ENCODE data around the gene PRPF31.

The PRPF31 gene

GRCh38 chr19:54145541-54146158 lies 30.1 kb downstream of the PRPF31 start:
- peaks cover 13% of the 10 kb centered on the region for H3K4me1 ChIP-seq (ENCODE audit: control insufficient read depth, insufficient read depth, low read length)
- no peak overlapping the region for H3K27ac ChIP-seq (ENCODE audit: low read length)
- no peak overlapping the region for H3K9ac ChIP-seq (ENCODE audit: low read length in 2 of 2)
- no peaks in the 10 kb centered on the region for H3K9me3 ChIP-seq (ENCODE audit: control insufficient read depth in 2 of 2, low read length in 2 of 2)
- no peak overlapping the region for H3K4me3 ChIP-seq (ENCODE audit: low read length in 2 of 2)
- H3K27me3 ChIP-seq (ENCODE audit: control insufficient read depth in 1 of 2, insufficient read depth in 2 of 2, low read length in 2 of 2): no peaks in the 10 kb centered on the region
- peaks cover 68 to 69% of the 10 kb centered on the region in 2 donors for H3K36me3 ChIP-seq (ENCODE audit: control insufficient read depth in 2 of 2, insufficient read depth in 2 of 2, low read length in 2 of 2)

DNA sequence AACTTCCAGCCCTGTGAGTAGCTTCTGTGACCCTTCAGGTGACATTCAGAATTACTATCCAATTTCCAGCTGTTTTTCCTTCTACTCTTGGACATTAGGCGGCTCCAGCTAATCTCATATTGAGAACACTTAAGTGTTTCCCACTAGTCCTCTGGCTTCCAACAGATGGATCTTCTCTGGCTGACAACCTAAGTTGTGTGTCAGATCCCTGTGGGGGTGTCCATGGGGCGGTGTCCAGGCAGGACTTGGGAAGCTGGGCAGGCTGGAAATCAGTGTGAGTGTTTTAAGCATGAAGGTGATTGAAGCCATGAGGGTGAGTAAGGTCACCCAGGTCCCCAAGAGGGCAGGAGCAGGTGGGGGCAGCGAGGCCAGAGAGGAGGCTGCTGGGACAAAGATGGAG lies 32.1 kb downstream of the PRPF31 start:
- peaks cover 73 to 79% of the 10 kb centered on the region in 2 donors for H3K36me3 ChIP-seq (ENCODE audit: control insufficient read depth in 2 of 2, insufficient read depth in 2 of 2, low read length in 2 of 2)
- H3K4me3 ChIP-seq (ENCODE audit: low read length in 2 of 2): no peak overlapping the region

GRCh38 chr19:54148158-54148557 lies 32.6 kb downstream of the PRPF31 start:
- Histone ChIP-seq H3K27ac (ENCODE audit: low read length) (no peak overlapping the region), H3K4me3 (ENCODE audit: low read length in 2 of 2) (no peak overlapping the region), H3K36me3 (ENCODE audit: control insufficient read depth in 2 of 2, insufficient read depth in 2 of 2, low read length in 2 of 2) (peaks cover 73 to 76% of the 10 kb centered on the region in 2 donors), H3K4me1 (ENCODE audit: control insufficient read depth, insufficient read depth, low read length) (peaks cover 10% of the 10 kb centered on the region), H3K9ac (ENCODE audit: low read length in 2 of 2) (no peak overlapping the region), H3K27me3 (ENCODE audit: control insufficient read depth in 1 of 2, insufficient read depth in 2 of 2, low read length in 2 of 2) (no peaks in the 10 kb centered on the region), H3K9me3 (ENCODE audit: control insufficient read depth in 2 of 2, low read length in 2 of 2) (no peaks in the 10 kb centered on the region)

More for the DNA sequence above, 32.1 kb downstream of the PRPF31 start:
- Histone ChIP-seq H3K27ac (ENCODE audit: low read length) (no peak overlapping the region), H3K9me3 (ENCODE audit: control insufficient read depth in 2 of 2, low read length in 2 of 2) (no peaks in the 10 kb centered on the region), H3K4me1 (ENCODE audit: control insufficient read depth, insufficient read depth, low read length) (peaks cover 9% of the 10 kb centered on the region), H3K9ac (ENCODE audit: low read length in 2 of 2) (no peak overlapping the region), H3K27me3 (ENCODE audit: control insufficient read depth in 1 of 2, insufficient read depth in 2 of 2, low read length in 2 of 2) (no peaks in the 10 kb centered on the region)

- Histone ChIP-seq H3K4me3 (ENCODE audit: low read length in 2 of 2) (no peak overlapping the region), H3K36me3 (ENCODE audit: control insufficient read depth in 2 of 2, insufficient read depth in 2 of 2, low read length in 2 of 2) (peaks cover 68 to 76% of the 10 kb centered on the region in 2 donors), H3K27ac (ENCODE audit: low read length) (no peak overlapping the region), H3K9ac (ENCODE audit: low read length in 2 of 2) (no peak overlapping the region), H3K27me3 (ENCODE audit: control insufficient read depth in 1 of 2, insufficient read depth in 2 of 2, low read length in 2 of 2) (no peaks in the 10 kb centered on the region), H3K9me3 (ENCODE audit: control insufficient read depth in 2 of 2, low read length in 2 of 2) (no peaks in the 10 kb centered on the region), H3K4me1 (ENCODE audit: control insufficient read depth, insufficient read depth, low read length) (peaks cover 15% of the 10 kb centered on the region)
These were observed 33.7 kb downstream of the PRPF31 start for GRCh38 chr19:54149021-54149812.

DNA sequence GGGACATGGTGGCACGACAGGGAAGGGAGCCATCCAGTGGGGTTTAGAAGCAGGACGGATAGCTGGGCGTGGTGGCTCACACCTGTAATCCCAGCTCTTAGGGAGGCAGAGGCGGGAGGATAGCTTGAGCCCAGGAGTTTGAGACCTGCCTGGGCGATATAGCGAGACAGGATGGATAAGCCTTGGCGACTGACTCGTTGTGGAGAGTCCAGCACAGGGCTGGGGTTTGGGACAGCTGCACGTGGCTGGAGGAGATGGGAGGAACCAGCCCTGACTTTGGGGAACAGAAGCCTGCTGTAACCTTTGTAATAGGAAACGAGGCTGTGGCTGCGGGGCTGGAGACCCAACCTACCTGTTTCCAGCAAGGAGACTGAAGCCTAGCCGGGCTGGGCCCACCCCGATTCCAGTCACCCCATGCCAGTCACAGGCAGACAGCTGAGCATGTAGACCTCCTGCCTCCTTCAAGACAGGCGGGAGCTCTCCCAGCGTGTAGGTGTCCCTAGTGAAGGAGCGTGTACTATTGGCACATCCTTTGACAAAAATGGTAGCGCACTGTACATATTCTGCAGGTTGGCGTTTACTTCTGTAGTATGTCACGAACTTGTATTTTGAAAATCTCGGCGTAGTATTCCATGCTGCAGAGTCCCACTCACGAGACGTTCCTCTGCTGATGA lies 35.9 kb downstream of the PRPF31 start:
- H3K4me1 ChIP-seq (ENCODE audit: control insufficient read depth, insufficient read depth, low read length): peaks cover 17% of the 10 kb centered on the region
- H3K9ac ChIP-seq (ENCODE audit: low read length in 2 of 2): no peak overlapping the region
- no peaks in the 10 kb centered on the region for H3K27me3 ChIP-seq (ENCODE audit: control insufficient read depth in 1 of 2, insufficient read depth in 2 of 2, low read length in 2 of 2)
- no peaks in the 10 kb centered on the region for H3K9me3 ChIP-seq (ENCODE audit: control insufficient read depth in 2 of 2, low read length in 2 of 2)
- H3K27ac ChIP-seq (ENCODE audit: low read length): no peak overlapping the region
- peaks cover 62 to 64% of the 10 kb centered on the region in 2 donors for H3K36me3 ChIP-seq (ENCODE audit: control insufficient read depth in 2 of 2, insufficient read depth in 2 of 2, low read length in 2 of 2)
- no peak overlapping the region for H3K4me3 ChIP-seq (ENCODE audit: low read length in 2 of 2)

DNA sequence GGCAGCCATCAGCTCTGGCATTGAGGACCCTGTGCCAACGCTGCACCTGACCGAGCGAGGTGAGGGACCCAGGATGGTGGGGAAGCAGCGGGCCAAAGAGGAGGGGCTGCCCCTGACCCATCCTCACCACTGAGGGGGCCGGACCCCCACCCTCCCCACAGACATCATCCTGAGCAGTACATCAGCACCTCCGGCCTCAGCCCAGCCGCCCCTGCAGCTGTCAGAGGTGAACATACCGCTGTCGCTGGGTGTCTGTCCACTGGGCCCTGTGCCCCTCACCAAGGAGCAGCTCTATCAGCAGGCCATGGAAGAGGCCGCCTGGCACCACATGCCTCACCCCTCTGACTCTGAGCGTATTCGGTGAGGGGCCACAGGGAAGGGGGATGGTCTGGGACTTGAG lies 36.7 kb downstream of the PRPF31 start:
- Histone ChIP-seq H3K4me3 (ENCODE audit: low read length in 2 of 2) (no peak overlapping the region), H3K9ac (ENCODE audit: low read length in 2 of 2) (no peak overlapping the region), H3K36me3 (ENCODE audit: control insufficient read depth in 2 of 2, insufficient read depth in 2 of 2, low read length in 2 of 2) (peaks cover 60 to 62% of the 10 kb centered on the region in 2 donors)

DNA sequence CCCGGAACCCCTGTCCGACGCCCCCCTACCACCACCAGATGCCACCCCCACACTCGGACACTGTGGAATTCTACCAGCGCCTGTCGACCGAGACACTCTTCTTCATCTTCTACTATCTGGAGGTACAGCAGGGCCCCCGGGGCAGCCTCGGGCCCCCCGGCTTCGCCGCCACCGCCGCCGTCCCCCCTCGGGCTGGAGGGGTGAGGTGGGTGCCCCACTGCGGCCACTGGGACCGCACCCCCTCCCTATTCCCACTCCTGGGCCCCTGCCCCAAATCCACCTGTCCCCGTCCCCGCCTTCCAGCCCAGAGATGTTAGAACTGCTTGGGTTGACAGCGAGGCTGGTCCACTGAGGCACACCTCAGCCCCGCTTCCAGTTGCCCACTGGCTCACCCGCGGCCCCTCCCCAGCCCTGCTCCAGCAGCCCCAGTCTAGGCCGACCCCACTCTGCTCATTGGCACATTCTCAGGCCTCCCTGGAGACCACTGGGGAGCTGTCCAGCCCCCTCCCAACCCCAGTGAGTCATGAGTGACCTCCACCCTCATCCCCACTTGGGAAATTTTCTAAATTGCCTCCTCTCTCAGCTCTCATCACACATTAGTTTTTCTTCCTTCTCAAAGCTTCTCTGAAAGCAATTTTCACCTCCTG lies 37.4 kb downstream of the PRPF31 start:
- no peaks in the 10 kb centered on the region for H3K27me3 ChIP-seq (ENCODE audit: control insufficient read depth in 1 of 2, insufficient read depth in 2 of 2, low read length in 2 of 2)
- H3K9ac ChIP-seq (ENCODE audit: low read length in 2 of 2): no peak overlapping the region
- H3K9me3 ChIP-seq (ENCODE audit: control insufficient read depth in 2 of 2, low read length in 2 of 2): no peaks in the 10 kb centered on the region
- H3K36me3 ChIP-seq (ENCODE audit: control insufficient read depth in 2 of 2, insufficient read depth in 2 of 2, low read length in 2 of 2): peaks cover 56 to 61% of the 10 kb centered on the region in 2 donors
- H3K4me3 ChIP-seq (ENCODE audit: low read length in 2 of 2): no peak overlapping the region
- peaks cover 11% of the 10 kb centered on the region for H3K4me1 ChIP-seq (ENCODE audit: control insufficient read depth, insufficient read depth, low read length)
- H3K27ac ChIP-seq (ENCODE audit: low read length): peak overlapping the region; percentile 6

More for the DNA sequence above, 36.7 kb downstream of the PRPF31 start:
- Histone ChIP-seq H3K27me3 (ENCODE audit: control insufficient read depth in 1 of 2, insufficient read depth in 2 of 2, low read length in 2 of 2) (no peaks in the 10 kb centered on the region), H3K4me1 (ENCODE audit: control insufficient read depth, insufficient read depth, low read length) (peaks cover 12% of the 10 kb centered on the region), H3K9me3 (ENCODE audit: control insufficient read depth in 2 of 2, low read length in 2 of 2) (no peaks in the 10 kb centered on the region), H3K27ac (ENCODE audit: low read length) (no peak overlapping the region)

GRCh38 chr19:54153731-54154326 lies 38.3 kb downstream of the PRPF31 start:
- no peaks in the 10 kb centered on the region for H3K9me3 ChIP-seq (ENCODE audit: control insufficient read depth in 2 of 2, low read length in 2 of 2)
- H3K9ac ChIP-seq (ENCODE audit: low read length in 2 of 2): no peak overlapping the region
- H3K27ac ChIP-seq (ENCODE audit: low read length): peak overlapping the region; percentile 6
- no peak overlapping the region for H3K4me3 ChIP-seq (ENCODE audit: low read length in 2 of 2)
- peaks cover 17% of the 10 kb centered on the region for H3K4me1 ChIP-seq (ENCODE audit: control insufficient read depth, insufficient read depth, low read length)
- H3K36me3 ChIP-seq (ENCODE audit: control insufficient read depth in 2 of 2, insufficient read depth in 2 of 2, low read length in 2 of 2): peaks cover 55 to 62% of the 10 kb centered on the region in 2 donors
- H3K27me3 ChIP-seq (ENCODE audit: control insufficient read depth in 1 of 2, insufficient read depth in 2 of 2, low read length in 2 of 2): no peaks in the 10 kb centered on the region

DNA sequence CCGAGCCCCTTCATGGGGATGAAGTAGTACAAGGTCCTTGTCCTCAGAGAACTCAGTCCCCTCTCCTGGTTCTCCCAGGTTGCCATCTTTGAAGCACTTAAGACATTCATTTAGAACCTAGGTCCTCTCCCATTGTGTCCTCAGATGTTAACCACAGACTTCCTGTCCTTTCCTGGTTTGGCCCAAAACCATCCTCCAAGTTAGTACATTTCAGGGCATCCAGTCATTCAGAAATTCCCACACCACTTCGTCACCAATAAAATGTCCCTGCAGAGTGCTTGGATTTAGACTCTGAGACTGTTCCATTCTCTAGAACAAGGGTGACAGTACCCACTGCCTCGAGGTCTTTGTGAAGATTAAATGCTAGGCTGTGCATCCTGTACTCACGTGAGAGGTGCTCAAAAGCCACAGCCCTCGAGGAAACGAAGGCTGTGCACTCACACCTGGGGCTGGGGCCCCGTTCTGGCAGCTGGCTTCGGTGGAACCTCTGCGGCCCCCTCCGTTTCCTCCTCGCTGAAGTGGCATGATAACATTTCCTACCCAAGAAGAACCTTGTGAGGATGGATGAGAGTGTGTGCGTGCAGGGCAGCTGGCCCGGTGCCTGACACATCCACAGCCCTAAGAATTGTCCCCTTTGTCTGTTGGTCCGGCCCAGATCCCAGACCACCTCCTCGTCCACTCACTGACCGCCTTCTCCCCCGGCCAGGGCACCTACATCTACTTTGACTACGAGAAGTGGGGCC lies 39.2 kb downstream of the PRPF31 start:
- H3K36me3 ChIP-seq (ENCODE audit: control insufficient read depth in 2 of 2, insufficient read depth in 2 of 2, low read length in 2 of 2): peaks cover 47 to 52% of the 10 kb centered on the region in 2 donors
- H3K27ac ChIP-seq (ENCODE audit: low read length): no peak overlapping the region
- H3K4me1 ChIP-seq (ENCODE audit: control insufficient read depth, insufficient read depth, low read length): peaks cover 22% of the 10 kb centered on the region
- H3K9ac ChIP-seq (ENCODE audit: low read length in 2 of 2): no peak overlapping the region
- H3K9me3 ChIP-seq (ENCODE audit: control insufficient read depth in 2 of 2, low read length in 2 of 2): no peaks in the 10 kb centered on the region
- no peak overlapping the region for H3K4me3 ChIP-seq (ENCODE audit: low read length in 2 of 2)
- no peaks in the 10 kb centered on the region for H3K27me3 ChIP-seq (ENCODE audit: control insufficient read depth in 1 of 2, insufficient read depth in 2 of 2, low read length in 2 of 2)

DNA sequence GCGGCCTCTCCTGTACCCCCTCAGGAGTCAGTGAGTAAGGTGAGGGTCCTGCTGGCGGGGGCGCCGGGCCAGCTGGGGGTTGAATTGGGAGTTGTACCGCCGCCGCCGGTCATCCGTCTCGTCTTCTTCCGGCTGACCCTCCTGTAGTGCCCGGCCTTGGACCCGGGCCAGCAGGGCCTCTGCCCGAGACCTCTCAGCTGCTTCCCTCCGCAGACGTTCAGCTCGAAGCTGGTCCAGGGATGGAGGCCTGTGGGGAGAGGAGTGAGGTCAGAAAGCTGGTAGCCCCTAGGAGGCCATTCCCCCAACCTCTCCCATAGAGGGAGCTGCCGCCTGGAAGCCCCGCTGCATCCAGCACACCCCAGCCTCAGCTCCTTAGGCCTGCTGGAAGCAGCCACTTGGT lies 40.1 kb downstream of the PRPF31 start:
- H3K9ac ChIP-seq (ENCODE audit: low read length in 2 of 2): no peak overlapping the region
- H3K4me3 ChIP-seq (ENCODE audit: low read length in 2 of 2): no peak overlapping the region
- peaks cover 30% of the 10 kb centered on the region for H3K4me1 ChIP-seq (ENCODE audit: control insufficient read depth, insufficient read depth, low read length)
- H3K27ac ChIP-seq (ENCODE audit: low read length): no peak overlapping the region
- H3K36me3 ChIP-seq (ENCODE audit: control insufficient read depth in 2 of 2, insufficient read depth in 2 of 2, low read length in 2 of 2): peaks cover 44% of the 10 kb centered on the region in 2 donors
- H3K27me3 ChIP-seq (ENCODE audit: control insufficient read depth in 1 of 2, insufficient read depth in 2 of 2, low read length in 2 of 2): no peaks in the 10 kb centered on the region
- H3K9me3 ChIP-seq (ENCODE audit: control insufficient read depth in 2 of 2, low read length in 2 of 2): no peaks in the 10 kb centered on the region

Measured in stomach smooth muscle (tissue), 2 donors.